Neural progenitor cell (in vitro differentiated cells): ENCODE results near the gene ADCY2.

Experiments
- CTCF ChIP-seq: fragments of 200-600 bp; sonication (generic); IDR thresholded peaks from 2 replicates; pipeline ENCODE4 v1.5.1; 2017; ENCODE audit warnings: antibody characterized with exemption, mild to moderate bottlenecking
- EZH2 ChIP-seq: fragments of 200-600 bp; sonication (generic); IDR thresholded peaks from 2 replicates; pipeline ENCODE4 v1.6.1; 2017; ENCODE audit warnings: antibody characterized with exemption, mild to moderate bottlenecking, moderate library complexity

GRCh38 chr5:7634837-7635236, 238.9 kb downstream of the ADCY2 start:
- TF ChIP-seq CTCF (no peak), EZH2 (no peak)
